GM18907 (cell line): Measurements from ENCODE around the gene WHRN.

ENCODE experiments used
- ATAC-seq: cut with Tn5 transposase; IDR thresholded peaks from one replicate; pipeline ENCODE4 v1.9.1; 2021; ENCODE audit warnings: mild to moderate bottlenecking, moderate library complexity; ENCODE audit not compliant: unreplicated experiment

The WHRN gene

DNA sequence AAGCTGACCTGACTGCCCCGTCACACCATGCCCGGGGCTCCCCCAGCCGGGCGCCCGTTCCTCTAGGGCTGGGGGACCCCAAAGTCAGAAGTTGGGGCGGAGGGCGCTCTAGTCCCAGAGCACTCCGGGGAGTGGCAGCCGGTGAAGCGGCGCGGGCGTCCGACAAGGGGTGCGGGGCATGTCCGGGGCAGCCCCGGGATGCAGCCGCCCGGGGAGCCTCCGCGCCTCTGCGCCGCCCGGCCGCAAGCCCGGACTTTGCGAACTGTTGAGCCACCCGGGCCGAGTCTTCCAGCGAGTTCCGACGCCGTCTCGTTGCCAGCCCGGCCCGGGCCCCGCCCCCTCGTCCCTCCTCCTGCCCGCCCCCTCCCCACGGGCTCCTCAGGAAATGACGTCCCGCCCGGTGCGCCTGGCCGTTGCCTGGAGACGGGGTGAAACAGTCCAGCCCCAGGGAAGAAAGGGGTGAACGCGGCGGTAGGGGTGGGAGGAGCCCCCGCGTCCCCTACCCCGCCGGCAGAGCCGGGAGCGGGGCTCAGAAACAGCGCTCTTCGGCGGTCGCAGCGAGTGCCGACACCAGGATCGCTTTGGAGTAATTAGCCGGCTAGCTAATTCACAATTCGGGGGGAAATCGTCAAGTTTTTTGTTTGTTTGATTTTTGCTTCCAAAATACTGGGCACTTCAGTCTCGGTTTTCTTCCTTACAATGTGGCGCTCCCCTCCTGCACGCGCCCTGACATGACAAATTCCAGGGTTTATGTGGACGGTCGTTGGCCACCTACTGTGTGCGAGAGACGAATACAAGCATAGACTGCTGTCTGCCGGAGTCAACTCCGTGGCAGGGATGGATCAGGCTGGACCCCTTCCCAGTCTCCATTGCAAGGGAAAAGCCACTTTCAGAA is at the start of gene WHRN:
Gene WHRN, minus strand, starts transcription at position 287 of the 895 bp plus-strand sequence. CDS start 672 bp downstream, outside the sequence.
- ATAC-seq, result peak; percentile 69

DNA sequence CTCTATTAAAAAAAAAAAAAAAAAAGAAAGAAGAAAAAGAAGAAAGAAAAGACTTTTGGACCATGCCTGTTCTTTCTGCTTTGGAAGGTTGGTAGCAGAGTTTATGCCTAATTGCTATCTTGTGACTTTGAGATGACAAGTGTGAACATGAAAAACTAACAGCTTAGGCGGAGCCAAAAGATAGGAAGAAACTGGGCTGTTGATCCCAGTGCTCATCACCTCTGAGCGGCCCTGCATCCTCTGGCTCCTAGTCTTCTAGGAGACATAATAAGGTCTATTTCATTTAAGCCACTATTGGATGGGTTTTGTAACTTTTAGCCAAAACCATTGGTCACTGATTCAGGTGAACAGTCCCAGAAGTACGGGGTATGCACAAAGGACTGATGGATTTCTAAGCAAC is 47.9 kb upstream of the WHRN start:
- no peak for ATAC-seq

DNA sequence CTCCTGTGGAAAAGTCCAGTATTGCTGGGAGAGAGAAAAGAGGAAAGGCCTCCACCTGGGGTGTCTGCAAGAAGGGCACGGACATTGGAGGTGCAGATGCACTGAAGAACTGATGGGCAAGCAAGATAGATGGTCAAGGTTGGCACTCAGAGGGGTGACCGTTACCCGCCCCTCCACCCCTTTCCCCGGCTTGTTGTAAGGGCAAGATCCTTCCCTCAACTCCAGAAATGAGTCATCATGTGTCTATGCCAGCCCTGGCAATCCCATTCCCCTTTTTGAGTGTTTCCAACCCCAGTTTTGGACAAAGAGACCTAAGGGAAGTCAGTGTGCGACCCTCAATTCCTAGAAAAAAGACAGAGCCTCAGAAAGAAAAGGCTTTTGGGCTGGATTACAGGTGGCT is 47.4 kb upstream of the WHRN start:
- ATAC-seq, result no peak

DNA sequence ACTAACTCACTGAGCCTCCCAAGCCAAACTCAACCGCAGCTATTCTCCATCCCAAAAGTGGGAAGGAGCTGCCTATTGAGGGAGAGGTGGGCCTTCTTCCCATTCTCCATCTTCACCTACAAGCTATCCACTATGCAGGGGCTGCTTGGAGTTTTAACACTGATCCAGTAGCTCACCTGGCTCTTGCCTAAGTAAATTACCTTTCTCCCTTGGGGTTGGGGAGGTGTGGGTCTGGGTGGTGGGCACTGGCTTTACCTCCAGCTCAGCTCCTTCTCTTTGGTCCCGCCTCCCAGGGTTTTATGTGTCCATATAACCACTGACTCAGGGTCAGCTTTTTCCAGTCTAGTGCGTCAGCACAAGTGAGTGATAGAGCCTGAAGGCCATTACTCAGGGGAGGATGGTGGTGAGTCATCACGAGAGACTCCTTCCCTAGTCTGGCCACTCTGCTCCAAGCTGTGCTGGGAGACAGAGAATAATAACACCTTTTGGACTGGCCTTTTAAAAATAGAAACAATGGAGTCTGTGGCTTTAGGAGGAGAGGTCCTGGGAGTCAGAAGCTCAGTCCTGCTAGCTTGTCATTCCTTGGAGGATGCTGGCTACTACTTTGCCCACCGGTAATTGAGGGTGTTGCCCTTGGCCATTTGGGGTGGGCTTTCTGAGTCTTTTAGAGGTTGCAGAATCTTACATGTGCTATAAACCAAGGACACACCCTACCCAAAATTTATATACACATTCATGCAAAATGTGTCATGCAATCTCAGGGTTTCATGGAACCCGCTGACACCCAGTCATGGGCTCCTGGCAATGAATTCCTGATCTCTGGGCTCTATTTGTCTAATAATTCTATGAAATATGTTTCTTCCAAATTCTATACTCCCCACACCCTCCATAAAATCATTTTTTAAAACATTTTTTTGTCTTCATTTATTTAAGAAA is 46.7 kb upstream of the WHRN start:
- no peak for ATAC-seq

DNA sequence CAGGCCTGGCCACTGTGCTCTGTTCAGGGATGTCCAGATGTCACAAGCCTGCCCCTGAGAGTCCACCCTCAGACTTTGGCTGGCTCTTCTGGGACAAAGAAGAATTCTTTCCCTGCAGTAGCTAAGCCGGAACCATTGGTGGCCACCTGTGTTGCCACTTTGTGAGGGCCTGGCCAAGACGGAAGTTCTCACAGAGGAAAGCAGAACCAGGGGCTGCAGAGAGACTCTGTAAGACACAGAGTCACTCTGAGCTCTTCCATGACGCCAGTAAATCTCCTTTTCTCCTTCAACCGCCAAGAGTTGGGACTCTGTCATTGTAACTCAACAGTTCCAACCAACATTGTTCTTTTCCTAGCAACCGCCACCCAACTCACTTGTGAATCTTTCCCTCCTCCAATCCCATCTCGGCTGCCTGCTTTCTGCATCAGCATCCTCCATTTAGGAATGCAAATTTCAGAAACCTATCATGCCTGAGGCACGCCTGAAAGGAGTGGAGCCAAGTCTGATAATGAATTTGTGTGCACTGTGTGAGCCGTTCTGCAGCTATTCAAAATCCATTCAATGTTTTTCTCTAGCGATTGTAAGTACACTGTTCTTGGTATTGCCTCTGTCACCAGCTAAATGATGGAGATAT is 44.5 kb upstream of the WHRN start:
- no peak for ATAC-seq

DNA sequence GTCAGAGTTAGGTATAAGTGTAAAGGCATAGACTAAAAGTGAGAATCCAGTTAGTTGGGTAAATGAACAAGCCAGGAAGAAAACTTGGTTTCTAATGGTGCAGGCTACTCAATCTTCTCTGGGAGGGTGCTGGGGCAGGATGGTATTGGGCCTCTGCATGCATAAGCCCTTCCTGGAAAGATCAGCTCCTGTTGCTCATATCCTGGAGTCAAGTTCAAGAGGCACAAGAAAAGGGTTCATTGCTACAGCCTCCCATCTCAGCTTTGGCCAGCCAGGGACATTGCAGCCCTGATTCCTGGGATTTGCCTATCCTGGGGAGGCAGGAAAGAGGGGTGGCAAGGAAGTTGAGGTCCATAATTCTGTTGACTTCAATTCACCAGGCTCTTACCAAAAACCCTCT is 41.6 kb upstream of the WHRN start:
- no peak for ATAC-seq

DNA sequence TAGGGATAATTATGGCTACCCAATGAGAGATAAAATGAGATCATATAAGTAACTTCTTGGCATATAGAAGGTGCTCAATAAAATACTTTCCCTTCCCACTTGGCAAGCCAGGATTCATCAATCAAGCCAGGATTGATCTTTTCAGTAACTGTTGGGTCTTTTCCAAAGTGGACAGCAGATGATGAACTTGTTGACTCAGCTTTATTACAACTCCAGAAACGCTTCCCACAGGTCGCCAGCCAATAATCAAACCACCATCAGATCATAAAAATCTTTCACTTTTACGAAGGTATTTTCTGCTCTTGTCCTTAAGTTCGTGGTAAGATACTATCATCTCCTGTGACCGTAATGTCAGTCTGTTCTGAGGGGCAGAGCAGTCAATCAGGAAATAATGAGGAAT is 39.8 kb upstream of the WHRN start:
- ATAC-seq, result no peak

DNA sequence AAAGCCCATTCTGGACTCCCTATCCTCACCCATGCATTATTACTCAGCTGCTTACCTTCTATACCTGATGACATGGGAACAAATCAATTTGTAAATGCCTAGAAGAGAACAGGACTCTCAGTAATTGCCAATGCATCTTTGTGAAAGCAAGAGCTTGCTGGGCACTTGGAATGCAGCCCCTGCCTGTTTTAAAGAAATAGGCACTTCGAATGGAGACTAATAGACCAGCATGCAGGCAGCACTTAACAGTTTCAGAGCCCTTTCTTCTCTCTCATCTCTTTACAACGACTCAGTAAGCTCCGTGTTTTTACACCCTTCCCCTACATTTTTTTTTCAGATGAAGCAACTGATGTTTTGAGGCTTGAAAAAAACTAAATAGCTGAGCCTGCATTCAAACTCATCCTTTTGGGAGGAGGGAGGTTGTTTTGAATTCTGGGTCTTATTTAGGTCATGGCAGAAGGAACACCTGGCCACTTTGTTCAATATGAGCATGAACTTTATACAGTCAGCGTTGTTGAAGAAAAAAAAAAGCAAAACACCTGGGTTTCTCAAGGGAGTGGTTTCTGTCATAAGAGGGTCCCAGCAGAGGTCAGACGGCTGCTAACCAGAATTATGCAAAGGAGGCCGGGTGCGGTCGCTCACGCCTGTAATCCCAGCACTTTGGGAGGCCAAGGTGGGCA is 34.6 kb upstream of the WHRN start:
- ATAC-seq, result no peak

DNA sequence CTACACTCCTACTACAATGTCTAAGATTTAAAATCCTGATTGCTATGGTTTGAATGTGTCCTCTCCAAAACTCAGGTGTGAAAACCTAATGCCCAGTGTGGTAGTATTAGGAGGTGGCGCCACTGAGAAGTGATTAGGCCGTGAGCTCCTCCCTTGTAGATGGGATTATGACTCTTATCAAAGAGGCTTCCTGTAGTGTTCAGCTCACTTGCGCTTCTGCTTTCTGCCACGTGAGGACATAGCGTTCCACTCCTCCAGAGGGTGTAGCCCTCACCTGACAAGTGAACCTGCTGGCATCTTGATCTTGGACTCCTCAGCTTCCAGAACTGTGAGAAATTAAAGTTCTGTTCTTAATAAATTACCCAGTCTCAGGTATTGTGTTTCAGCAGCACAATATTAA is 33.0 kb upstream of the WHRN start:
- ATAC-seq, result no peak

DNA sequence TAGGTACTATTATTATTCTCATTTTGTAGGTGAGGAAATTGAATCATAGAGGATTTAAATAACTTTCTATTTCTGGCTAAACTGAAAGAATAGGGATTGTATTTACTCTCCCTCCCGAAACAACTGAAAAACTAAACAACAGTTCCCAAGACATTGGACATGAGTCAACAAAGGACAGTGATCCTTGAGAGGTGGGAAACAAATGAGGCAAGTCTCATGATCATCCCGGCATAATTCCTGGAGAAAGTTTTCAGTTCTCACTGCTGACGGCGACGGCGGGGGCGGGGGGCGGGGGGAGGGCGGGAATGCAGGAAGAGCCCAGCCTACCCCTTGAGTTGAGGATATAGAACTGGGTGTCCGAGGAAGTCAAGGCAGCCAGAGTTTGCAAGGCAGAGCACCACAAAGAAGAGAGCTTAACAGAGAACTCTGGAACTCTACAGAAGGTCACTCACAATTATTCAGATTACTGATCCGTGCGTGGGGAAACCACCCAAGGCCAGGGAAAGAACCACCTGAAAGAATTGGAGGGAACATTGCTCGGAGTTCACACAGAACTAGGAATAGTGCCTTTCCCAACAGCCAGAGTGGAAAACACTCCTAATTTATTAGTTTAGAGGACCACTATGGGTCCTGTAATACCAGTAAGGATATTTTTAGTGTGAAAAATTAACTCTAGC is 27.4 kb upstream of the WHRN start:
- no peak for ATAC-seq

DNA sequence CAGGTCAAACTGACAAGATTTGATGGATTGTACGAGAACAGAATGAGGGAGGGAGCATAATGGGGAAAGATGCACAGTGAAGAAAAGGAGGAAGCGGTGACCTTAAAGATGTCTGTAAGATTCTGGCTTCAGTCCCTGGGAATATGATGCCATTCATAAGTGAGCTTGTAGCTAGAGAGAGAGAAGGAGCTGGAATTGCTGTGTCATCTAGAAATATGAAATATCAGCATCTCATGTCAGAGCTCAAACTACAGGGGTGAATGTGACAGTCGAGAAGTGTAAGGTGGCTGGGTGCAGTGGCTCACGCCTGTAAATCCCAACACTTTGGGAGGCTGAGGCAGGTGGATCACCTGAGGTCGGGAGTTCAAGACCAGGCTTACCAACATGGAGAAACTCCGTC is 24.0 kb upstream of the WHRN start:
- ATAC-seq, result no peak

DNA sequence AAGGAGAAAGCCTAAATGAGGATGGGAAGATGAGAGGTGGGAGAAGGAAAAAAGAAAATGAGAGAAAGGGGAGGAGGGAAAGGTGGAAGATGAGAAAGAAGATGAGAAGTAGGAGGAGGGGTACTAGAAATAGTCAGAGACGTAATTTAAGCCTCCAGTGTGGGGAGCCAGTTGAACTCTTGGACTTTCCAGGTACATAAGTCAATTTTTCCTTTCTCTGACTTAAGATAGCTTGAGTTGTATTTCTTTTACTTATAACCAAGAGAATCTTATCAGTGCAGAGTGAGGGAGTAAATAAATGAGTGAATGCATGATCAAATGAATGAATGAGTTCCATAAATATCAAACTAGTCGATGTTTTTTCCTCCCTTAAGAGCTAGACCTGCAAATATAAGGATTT is 21.5 kb upstream of the WHRN start:
- no peak for ATAC-seq

DNA sequence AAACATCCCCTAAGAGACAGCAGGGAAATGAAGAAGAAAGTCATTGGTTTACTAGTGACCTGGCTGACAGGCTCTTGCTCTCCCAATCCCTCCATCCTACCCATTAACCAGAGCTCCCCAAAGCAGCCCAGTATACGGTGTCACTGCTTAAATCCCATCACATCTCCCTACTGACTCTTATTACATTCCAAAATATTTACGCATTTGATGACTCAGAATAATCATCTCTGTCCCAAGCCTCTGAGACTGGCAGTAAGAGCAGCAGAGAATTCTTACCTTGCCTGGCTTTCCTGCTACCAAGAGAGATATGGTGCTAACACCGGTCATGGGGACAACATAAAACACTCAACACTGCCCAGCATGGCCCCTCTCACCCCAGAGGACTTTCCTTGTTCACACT is 20.2 kb upstream of the WHRN start:
- ATAC-seq, result no peak

DNA sequence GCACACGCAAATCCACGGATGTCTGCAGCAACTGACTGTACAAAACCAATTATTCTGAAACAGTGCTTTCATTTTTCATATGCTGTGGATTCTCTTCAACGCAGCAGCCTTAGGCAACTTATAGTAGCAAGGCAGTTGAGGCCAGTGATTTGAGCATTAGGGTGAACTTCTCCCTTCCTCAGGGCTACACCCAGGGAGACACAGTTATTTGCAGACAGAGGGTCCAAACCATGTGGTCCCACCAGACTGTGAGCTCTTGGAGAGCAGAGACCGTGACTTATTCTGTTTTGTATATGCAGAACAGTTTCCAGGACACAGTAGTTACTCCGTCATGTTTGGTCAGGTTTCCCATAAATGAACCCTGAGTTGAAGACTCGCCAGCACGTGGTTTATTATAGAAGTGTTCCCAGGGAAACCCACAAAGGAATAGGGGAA is 19.0 kb upstream of the WHRN start:
- no peak for ATAC-seq

DNA sequence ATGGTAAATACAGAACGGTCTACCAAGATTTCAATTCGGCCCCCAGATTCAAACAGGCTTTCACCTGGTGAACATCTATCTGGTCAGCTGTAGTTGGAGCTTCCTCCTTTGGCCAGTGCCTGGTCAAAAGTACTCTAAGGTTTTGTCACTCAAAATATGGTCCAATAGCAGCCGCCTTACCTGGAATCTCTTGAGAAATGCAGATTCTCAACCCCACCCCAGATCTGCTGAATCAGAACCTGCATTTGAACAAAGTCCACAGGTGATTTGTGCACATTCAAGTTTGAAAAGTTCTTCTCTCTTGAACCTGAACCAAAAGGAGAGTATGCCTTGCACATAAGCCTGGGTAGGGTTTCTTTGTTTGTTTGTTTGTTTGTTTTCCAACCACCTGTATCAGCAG is 17.6 kb upstream of the WHRN start:
- no peak for ATAC-seq

DNA sequence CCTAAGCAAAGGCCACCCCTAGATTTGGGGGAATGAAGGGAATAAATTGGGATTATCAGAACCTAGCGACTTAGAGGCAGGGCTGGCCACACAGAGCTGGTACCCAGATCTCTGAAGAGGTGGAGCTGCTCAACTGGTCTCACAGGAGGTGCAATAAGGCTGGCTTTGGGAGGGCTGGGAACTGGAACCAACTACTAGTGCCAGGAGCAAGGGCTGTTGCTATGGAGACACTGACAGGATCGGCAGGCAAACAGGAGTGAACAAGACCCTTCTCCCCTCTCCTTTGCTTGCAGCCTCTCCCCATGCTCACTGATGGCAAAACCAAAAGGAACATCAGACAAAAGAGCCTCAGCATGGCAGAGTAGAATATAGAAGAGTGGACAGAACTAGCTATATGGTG is 17.0 kb upstream of the WHRN start:
- no peak for ATAC-seq

DNA sequence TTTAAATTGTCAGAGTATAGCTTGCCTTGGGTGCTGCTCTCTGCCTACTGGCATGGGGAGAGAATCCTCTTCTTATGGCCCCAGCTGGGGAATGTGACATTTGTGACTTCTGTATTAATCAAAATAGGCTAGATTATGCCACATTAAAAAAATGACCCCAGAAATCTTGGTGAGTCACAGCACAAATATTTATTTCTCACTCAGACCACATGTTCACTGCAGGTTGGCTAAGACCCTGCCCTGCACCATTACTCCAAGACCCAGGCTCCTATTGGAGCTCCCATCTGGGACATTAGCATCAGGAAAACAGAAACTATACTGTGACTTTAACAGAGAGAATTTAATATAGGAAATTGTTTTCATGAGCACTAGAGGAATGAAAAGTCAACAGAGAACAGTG is 16.6 kb upstream of the WHRN start:
- ATAC-seq, result no peak

DNA sequence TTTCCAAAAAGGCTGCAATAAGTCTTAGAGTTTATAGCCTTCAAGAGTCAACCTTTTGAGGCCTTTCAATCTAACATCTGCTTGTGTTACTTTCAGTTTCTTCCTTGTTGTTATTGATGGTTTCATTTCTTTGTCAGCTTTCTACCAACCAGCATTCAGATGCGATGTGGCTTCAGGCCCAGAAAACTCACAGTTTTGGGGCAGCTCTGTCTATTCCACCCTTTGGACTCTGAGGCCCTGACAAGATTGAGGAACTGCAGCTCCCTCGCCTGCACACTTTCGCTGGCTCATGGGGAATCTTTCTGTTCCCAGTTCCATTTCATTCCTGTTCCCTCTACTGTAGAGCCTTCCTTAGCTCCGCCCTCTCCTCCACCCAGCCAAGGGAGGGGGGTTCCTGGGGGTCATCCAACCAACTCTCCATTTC is 13.3 kb upstream of the WHRN start:
- ATAC-seq, result no peak

DNA sequence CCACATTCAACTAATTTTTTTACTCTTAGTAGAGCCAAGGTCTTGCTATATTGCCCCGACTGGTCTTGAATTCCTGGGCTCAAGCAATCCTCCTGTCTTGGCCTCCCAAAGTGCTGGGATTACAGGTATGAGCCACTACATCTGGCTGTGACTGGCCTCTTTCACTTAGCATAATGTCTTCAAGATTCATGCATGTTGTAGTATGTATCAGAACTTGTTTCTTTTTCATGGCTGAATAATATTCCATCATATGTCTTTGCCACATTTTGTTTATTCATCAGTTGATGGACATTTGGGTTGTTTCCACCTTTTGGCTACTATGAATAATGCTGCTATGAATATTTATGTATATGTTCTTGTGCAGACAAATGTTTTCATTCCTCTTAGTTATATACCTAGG is 12.8 kb upstream of the WHRN start:
- ATAC-seq, result no peak

DNA sequence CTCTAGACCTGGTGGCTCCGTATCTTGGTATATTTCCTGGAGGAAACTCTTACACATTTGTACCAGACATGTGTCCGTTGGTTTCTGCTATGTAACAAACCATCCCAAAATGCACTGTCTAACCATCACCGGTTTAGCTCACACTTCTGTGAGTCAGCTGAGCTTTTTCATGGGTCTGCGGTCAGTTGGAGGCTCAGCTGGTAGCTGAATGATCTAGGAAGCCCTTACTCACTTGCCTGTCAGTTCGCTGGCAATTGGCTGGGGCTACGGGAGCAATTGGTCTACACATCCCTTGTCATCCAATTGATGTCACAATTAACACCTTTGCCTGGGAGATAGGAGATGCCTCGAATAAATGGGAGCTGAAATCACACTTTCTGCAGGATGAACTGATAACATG is 11.6 kb upstream of the WHRN start:
- no peak for ATAC-seq
